Tibial nerve (tissue), 4 donors: ENCODE measurements around the gene NR2F1-AS1.

ENCODE experiments used
- CTCF ChIP-seq, 5 experiments: fragments of 200-600 bp in 3 of 5; fragments of 450-650 bp in 2 of 5; sonication (generic) in 3 of 5; IDR thresholded peaks; one replicate each; pipeline ENCODE4 v1.5.1; 2016 to 2019; ENCODE audit warnings: antibody characterized with exemption in 5 of 5, mild to moderate bottlenecking in 3 of 5, moderate library complexity in 2 of 5
- EP300 ChIP-seq, 2 donors: sonication (generic); formaldehyde crosslinking; IDR thresholded peaks; one replicate each; pipeline ENCODE4 v1.6.1; 2017; ENCODE audit warnings: antibody characterized with exemption in 2 of 2, mild to moderate bottlenecking in 1 of 2
- POLR2A ChIP-seq, 2 donors: fragments of 450-650 bp; IDR thresholded peaks; one replicate each; pipeline ENCODE4 v1.6.1; 2017; ENCODE audit warnings: antibody characterized with exemption in 2 of 2, mild to moderate bottlenecking in 2 of 2, moderate library complexity in 2 of 2

GRCh38 chr5:93573354-93574351 lies 7.4 kb downstream of the NR2F1-AS1 start:
- no peak for TF ChIP-seq CTCF (IDR thresholded peaks at IDR 0.05)
- no peak for TF ChIP-seq POLR2A (IDR thresholded peaks at IDR 0.05)
- TF ChIP-seq EP300 (IDR thresholded peaks at IDR 0.05), result no peak
